PFSK-1 (cell line): ENCODE measurements around the gene CLIC4.

Experiments used
- FOXP2 ChIP-seq: optimal IDR thresholded peaks from 2 replicates; pipeline ENCODE3; 2011; ENCODE audit warnings: borderline replicate concordance, control low read depth, inconsistent platforms; ENCODE audit not compliant: insufficient read depth; ENCODE audit errors: extremely low read length, extremely low read depth
- POLR2AphosphoS5 ChIP-seq: IDR thresholded peaks from 2 replicates; pipeline ENCODE4 v1.6.1; 2012; ENCODE audit warnings: low read depth, mild to moderate bottlenecking, control low read depth, low read length, moderate library complexity
- SIN3A ChIP-seq: IDR thresholded peaks from 2 replicates; pipeline ENCODE4 v1.6.1; 2012; ENCODE audit warnings: mild to moderate bottlenecking, low read length, moderate library complexity, borderline replicate concordance; ENCODE audit not compliant: insufficient read depth
- TAF1 ChIP-seq: IDR thresholded peaks from 2 replicates; pipeline ENCODE4 v1.6.1; 2012; ENCODE audit warnings: low read length, control low read depth, borderline replicate concordance; ENCODE audit not compliant: insufficient read depth
- TF ChIP-seq, protein P1 (sequence below), 2 experiments: IDR thresholded peaks; 2 replicates each; pipeline versions ENCODE4 v1.6.1 to v1.8.0; 2011 to 2012; ENCODE audit warnings: low read depth in 2 of 2, low read length in 2 of 2, control low read depth in 1 of 2, inconsistent platforms in 1 of 2, mild to moderate bottlenecking in 1 of 2, moderate library complexity in 1 of 2; ENCODE audit not compliant: insufficient read depth in 1 of 2

DNA sequence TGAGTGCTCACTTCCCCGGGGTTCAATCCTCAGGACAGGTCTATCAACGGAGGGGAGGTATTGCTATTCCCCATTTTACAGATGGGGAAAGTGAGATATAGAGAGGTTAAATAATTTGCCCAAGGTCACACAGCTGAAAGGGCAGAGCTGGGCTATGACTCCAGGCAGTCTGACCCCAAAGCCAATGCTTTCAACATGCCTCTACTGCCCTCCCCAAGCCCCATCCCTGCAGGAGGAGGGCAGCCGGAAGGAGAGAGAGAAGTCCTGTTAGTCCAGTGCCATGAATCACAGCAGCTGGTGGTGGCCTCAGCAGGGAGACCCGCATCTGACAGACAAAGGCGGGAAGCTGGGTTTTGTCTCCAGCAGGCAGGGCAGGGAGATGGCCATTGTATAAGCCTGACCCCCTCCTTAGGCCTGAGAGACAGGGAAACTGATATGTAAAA, 20.0 kb upstream of the CLIC4 start:
- TF ChIP-seq TAF1 (no peak), POLR2AphosphoS5 (no peak), SIN3A (peak; percentile 33; the same call in 1 of the 2 replicates), FOXP2 (no peak)
- TF ChIP-seq, protein P1, sequence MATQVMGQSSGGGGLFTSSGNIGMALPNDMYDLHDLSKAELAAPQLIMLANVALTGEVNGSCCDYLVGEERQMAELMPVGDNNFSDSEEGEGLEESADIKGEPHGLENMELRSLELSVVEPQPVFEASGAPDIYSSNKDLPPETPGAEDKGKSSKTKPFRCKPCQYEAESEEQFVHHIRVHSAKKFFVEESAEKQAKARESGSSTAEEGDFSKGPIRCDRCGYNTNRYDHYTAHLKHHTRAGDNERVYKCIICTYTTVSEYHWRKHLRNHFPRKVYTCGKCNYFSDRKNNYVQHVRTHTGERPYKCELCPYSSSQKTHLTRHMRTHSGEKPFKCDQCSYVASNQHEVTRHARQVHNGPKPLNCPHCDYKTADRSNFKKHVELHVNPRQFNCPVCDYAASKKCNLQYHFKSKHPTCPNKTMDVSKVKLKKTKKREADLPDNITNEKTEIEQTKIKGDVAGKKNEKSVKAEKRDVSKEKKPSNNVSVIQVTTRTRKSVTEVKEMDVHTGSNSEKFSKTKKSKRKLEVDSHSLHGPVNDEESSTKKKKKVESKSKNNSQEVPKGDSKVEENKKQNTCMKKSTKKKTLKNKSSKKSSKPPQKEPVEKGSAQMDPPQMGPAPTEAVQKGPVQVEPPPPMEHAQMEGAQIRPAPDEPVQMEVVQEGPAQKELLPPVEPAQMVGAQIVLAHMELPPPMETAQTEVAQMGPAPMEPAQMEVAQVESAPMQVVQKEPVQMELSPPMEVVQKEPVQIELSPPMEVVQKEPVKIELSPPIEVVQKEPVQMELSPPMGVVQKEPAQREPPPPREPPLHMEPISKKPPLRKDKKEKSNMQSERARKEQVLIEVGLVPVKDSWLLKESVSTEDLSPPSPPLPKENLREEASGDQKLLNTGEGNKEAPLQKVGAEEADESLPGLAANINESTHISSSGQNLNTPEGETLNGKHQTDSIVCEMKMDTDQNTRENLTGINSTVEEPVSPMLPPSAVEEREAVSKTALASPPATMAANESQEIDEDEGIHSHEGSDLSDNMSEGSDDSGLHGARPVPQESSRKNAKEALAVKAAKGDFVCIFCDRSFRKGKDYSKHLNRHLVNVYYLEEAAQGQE (IDR thresholded peaks at IDR 0.05; ENCODE audit: insufficient read depth in 1 of 2, low read depth in 2 of 2, low read length in 2 of 2), result no peak
